GM12878 (cell line): ENCODE data around the gene S100B. TPM values are rescaled to one million over a fixed set of nuclear protein-coding genes. Genes with fewer than 3 reads are reported as not detected.

Source experiments
- ATAC-seq: fragments of 200-7000 bp; cut with Tn5 transposase; 3 replicates; pipeline ENCODE4 v1.9.1; 2020; ENCODE audit warnings: mild to moderate bottlenecking, moderate library complexity
- BruUV-seq: library from RNA; stranded (reverse); fragments of 400-500 nt; replicated peaks from 2 replicates; lab custom pipeline; 2021; lab: Mats Ljungman, UMichigan
- CTCF ChIA-PET: fragments of 300-600 bp; sonication (Branson Sonifier 250); formaldehyde crosslinking; extraction: SDS; loops from one replicate; lab custom pipeline; 2021; ENCODE audit warnings: inconsistent platforms; lab: Yijun Ruan, JAX
- POLR2A ChIA-PET: fragments of 350-600 bp; formaldehyde crosslinking; extraction: SDS; loops from one replicate; lab custom pipeline; 2021; ENCODE audit warnings: inconsistent platforms; lab: Charles Lee
- RAD21 ChIA-PET: fragments of 300-600 bp; sonication (Branson Sonifier 250); formaldehyde crosslinking; loops from one replicate; lab custom pipeline; 2023; ENCODE audit warnings: antibody characterized with exemption; ENCODE audit not compliant: unreplicated experiment; lab: Charles Lee
- SMC1A ChIA-PET: fragments of 300-600 bp; sonication (Branson Sonifier 250); formaldehyde crosslinking; loops from one replicate; lab custom pipeline; 2023; ENCODE audit not compliant: unreplicated experiment, uncharacterized antibody; lab: Charles Lee
- DNase-seq: peaks from one replicate; pipeline ENCODE4 v3.0.0-alpha.2; 2011; ENCODE audit warnings: low read depth, low spot score
- FAIRE-seq: peaks from 3 replicates; lab custom pipeline; 2011; peaks lifted over from hg19 to GRCh38; lab: Jason Lieb, UNC
- H2AFZ ChIP-seq: 2 replicates; pipeline ENCODE4 v1.6.0; 2011; ENCODE audit warnings: low read depth, low read length, control low read depth; ENCODE audit not compliant: control insufficient read depth
- H3K27ac ChIP-seq: 2 replicates; pipeline ENCODE4 v1.5.1; 2011; ENCODE audit warnings: control low read depth; ENCODE audit not compliant: control insufficient read depth, insufficient read depth
- H3K27me3 ChIP-seq, 2 experiments: replicated peaks in 1 of 2; 2 replicates each; pipeline versions ENCODE4 v1.6.0 to v1.6.1; 2011; ENCODE audit warnings: low read length in 1 of 2; ENCODE audit not compliant: control insufficient read depth in 2 of 2, insufficient read depth in 2 of 2
- H3K36me3 ChIP-seq, 2 experiments: 2 replicates each; pipeline ENCODE4 v1.5.1; 2011; ENCODE audit warnings: low read length in 1 of 2; ENCODE audit not compliant: control insufficient read depth in 2 of 2, insufficient read depth in 2 of 2
- H3K4me1 ChIP-seq: 2 replicates; pipeline ENCODE4 v1.6.1; 2011; ENCODE audit warnings: mild to moderate bottlenecking, low read length, moderate library complexity, mixed read lengths; ENCODE audit not compliant: control insufficient read depth, insufficient read depth
- H3K4me2 ChIP-seq: 2 replicates; pipeline ENCODE4 v1.6.0; 2011; ENCODE audit warnings: control low read depth; ENCODE audit not compliant: control insufficient read depth, insufficient read depth
- H3K4me3 ChIP-seq: fragments of 200-600 bp; sonication (generic); 2 replicates; pipeline ENCODE4 v1.5.1; 2016
- H3K79me2 ChIP-seq: 2 replicates; pipeline ENCODE4 v1.6.0; 2011; ENCODE audit warnings: low read length; ENCODE audit not compliant: control insufficient read depth, insufficient read depth
- H3K9ac ChIP-seq: 2 replicates; pipeline ENCODE4 v1.8.0; 2011; ENCODE audit warnings: low read length, control low read depth, mixed read lengths; ENCODE audit not compliant: control insufficient read depth, insufficient read depth
- H3K9me3 ChIP-seq: replicated peaks from 3 replicates; pipeline ENCODE4 v1.5.1; 2011; ENCODE audit warnings: mild to moderate bottlenecking, low read length; ENCODE audit not compliant: control insufficient read depth, insufficient read depth
- H4K20me1 ChIP-seq: 2 replicates; pipeline ENCODE4 v1.6.0; 2011; ENCODE audit not compliant: control insufficient read depth, insufficient read depth
- ATF7 ChIP-seq: fragments of 450-650 bp; IDR thresholded peaks from 2 replicates; pipeline ENCODE4 v1.6.1; 2016; ENCODE audit warnings: low read depth, mild to moderate bottlenecking
- BCL11A ChIP-seq: IDR thresholded peaks from 2 replicates; pipeline ENCODE4 v1.6.1; 2011; ENCODE audit warnings: low read depth, low read length
- BHLHE40 ChIP-seq, 2 experiments: fragments of 450-650 bp in 1 of 2; IDR thresholded peaks; 2 replicates each; pipeline ENCODE4 v1.6.1; 2011 to 2017; ENCODE audit warnings: low read depth in 2 of 2, borderline replicate concordance in 1 of 2, improper control_type of control experiment in 1 of 2, low read length in 1 of 2, mild to moderate bottlenecking in 1 of 2
- EZH2 ChIP-seq: IDR thresholded peaks from 2 replicates; pipeline ENCODE4 v1.6.1; 2012; ENCODE audit warnings: low read depth, mild to moderate bottlenecking, control low read depth, inconsistent platforms, low read length, borderline replicate concordance; ENCODE audit not compliant: control insufficient read depth
- IKZF2 ChIP-seq, 2 experiments: fragments of 450-650 bp; IDR thresholded peaks; 2 replicates each; pipeline ENCODE4 v1.6.1; 2017; ENCODE audit warnings: mild to moderate bottlenecking in 2 of 2, moderate library complexity in 2 of 2
- JUNB ChIP-seq: IDR thresholded peaks from 2 replicates; pipeline ENCODE4 v1.6.1; 2016; ENCODE audit warnings: antibody characterized with exemption, mild to moderate bottlenecking
- KAT2A ChIP-seq: conservative IDR thresholded peaks from 2 replicates; pipeline ENCODE4 v1.6.1; 2011; ENCODE audit warnings: low read depth, low read length; ENCODE audit not compliant: control insufficient read depth
- MEF2A ChIP-seq: IDR thresholded peaks from 2 replicates; pipeline ENCODE4 v1.6.1; 2011; ENCODE audit warnings: low read depth, mild to moderate bottlenecking, low read length, moderate library complexity; ENCODE audit not compliant: insufficient read depth
- MXI1 ChIP-seq: fragments of 150-350 bp; IDR thresholded peaks from 2 replicates; pipeline ENCODE4 v1.6.1; 2011; ENCODE audit warnings: low read depth, mild to moderate bottlenecking, inconsistent platforms, low read length, improper control_type of control experiment
- MYC ChIP-seq: IDR thresholded peaks from 2 replicates; pipeline ENCODE4 v1.6.1; 2011; ENCODE audit warnings: mild to moderate bottlenecking, low read length, moderate library complexity, inconsistent platforms; ENCODE audit not compliant: insufficient read depth, insufficient replicate concordance, insufficient read length, severe bottlenecking
- NBN ChIP-seq: fragments of 450-650 bp; IDR thresholded peaks from 2 replicates; pipeline ENCODE4 v1.6.1; 2016
- NR2F1 ChIP-seq: fragments of 450-650 bp; conservative IDR thresholded peaks from 2 replicates; pipeline ENCODE4 v1.6.1; 2017; ENCODE audit warnings: mild to moderate bottlenecking
- PML ChIP-seq: IDR thresholded peaks from 2 replicates; pipeline ENCODE4 v1.6.1; 2012; ENCODE audit warnings: low read length, inconsistent platforms
- RBBP5 ChIP-seq: fragments of 200-600 bp; sonication (generic); conservative IDR thresholded peaks from 2 replicates; pipeline ENCODE4 v1.6.1; 2016
- RELA ChIP-seq: fragments of 450-650 bp; IDR thresholded peaks from 2 replicates; pipeline ENCODE4 v1.8.0; 2014; ENCODE audit warnings: borderline replicate concordance; ENCODE audit not compliant: partially characterized antibody
- SIX5 ChIP-seq: IDR thresholded peaks from 2 replicates; pipeline ENCODE4 v1.6.1; 2011; ENCODE audit warnings: mild to moderate bottlenecking, low read depth, low read length, moderate library complexity; ENCODE audit not compliant: severe bottlenecking
- TCF3 ChIP-seq: IDR thresholded peaks from 2 replicates; pipeline ENCODE4 v1.6.1; 2012; ENCODE audit warnings: low read depth, mild to moderate bottlenecking, low read length, borderline replicate concordance; ENCODE audit not compliant: insufficient read depth
- YBX1 ChIP-seq: fragments of 450-650 bp; IDR thresholded peaks from 2 replicates; pipeline ENCODE4 v1.6.1; 2016; ENCODE audit warnings: antibody characterized with exemption
- ZNF207 ChIP-seq: fragments of 450-650 bp; IDR thresholded peaks from 2 replicates; pipeline ENCODE4 v1.6.1; 2014; ENCODE audit warnings: antibody characterized with exemption, mild to moderate bottlenecking, borderline replicate concordance
- WGBS: methylation state at CpG from one replicate; pipeline ENCODE4 v1.1.6; 2016; ENCODE audit warnings: low lambda C conversion rate; ENCODE audit not compliant: insufficient replicate concordance, insufficient coverage; ENCODE audit errors: missing lambda C conversion rate; 5-methylcytosine and 5-hydroxymethylcytosine counted together
- in situ Hi-C: fragments of 300-500 bp; cut with MboI; formaldehyde crosslinking; loops from 9 replicates; pipeline ENCODE4 v1.14.3; 2018; ENCODE audit warnings: mixed read lengths
- intact Hi-C: fragments of 100-400 bp; cut with micrococcal nuclease; formaldehyde crosslinking; loops from one replicate; pipeline ENCODE4 v1.14.2; 2022; ENCODE audit not compliant: unreplicated experiment
- polyA plus RNA-seq, 11 experiments: library from polyadenylated mRNA; depleted of rRNA in 4 of 11; unstranded in 6 of 11; stranded (reverse) in 5 of 11; fragments of >200 nt; fragmentation: Nextera tagmentation in 4 of 11; fragmentation: Illumina TruSeq in 1 of 11; extraction: Ambion mirVana in 4 of 11; extraction: Trizol in 1 of 11; gene quantifications; 1 replicate in 1 of 11; 2 replicates in 10 of 11; pipeline versions ENCODE4 v1.2.1 to v1.2.3, GENCODE V29; 2011 to 2016; ENCODE audit warnings: inconsistent platforms in 2 of 11, missing spikeins in 2 of 11, low read depth in 1 of 11
- total RNA-seq, 4 experiments: library from RNA; depleted of rRNA in 3 of 4; stranded (reverse); fragments of >200 nt in 3 of 4; fragmentation: Illumina TruSeq in 1 of 4; extraction: Trizol in 1 of 4; gene quantifications; 2 replicates each; pipeline versions ENCODE4 v1.2.1 to v1.2.3, GENCODE V29; 2013 to 2021
- TF ChIP-seq, protein P1 (sequence below): fragments of 450-650 bp; IDR thresholded peaks from 2 replicates; pipeline ENCODE4 v1.6.1; 2016; ENCODE audit warnings: mild to moderate bottlenecking
- TF ChIP-seq, protein P2 (sequence below): fragments of 450-650 bp; IDR thresholded peaks from 2 replicates; pipeline ENCODE4 v1.6.1; 2014; ENCODE audit warnings: mild to moderate bottlenecking
- TF ChIP-seq, protein P3 (sequence below): IDR thresholded peaks from 2 replicates; pipeline ENCODE4 v1.6.1; 2011; ENCODE audit warnings: low read depth, low read length, improper control_type of control experiment, borderline replicate concordance

The S100B gene
- total and polyA plus RNA-seq, 10 of the 15 experiments (the other 5 are each of a cell fraction or from before 2014, with no cell fraction given): 0.11 to 0.22 TPM; not detected in 8

DNA sequence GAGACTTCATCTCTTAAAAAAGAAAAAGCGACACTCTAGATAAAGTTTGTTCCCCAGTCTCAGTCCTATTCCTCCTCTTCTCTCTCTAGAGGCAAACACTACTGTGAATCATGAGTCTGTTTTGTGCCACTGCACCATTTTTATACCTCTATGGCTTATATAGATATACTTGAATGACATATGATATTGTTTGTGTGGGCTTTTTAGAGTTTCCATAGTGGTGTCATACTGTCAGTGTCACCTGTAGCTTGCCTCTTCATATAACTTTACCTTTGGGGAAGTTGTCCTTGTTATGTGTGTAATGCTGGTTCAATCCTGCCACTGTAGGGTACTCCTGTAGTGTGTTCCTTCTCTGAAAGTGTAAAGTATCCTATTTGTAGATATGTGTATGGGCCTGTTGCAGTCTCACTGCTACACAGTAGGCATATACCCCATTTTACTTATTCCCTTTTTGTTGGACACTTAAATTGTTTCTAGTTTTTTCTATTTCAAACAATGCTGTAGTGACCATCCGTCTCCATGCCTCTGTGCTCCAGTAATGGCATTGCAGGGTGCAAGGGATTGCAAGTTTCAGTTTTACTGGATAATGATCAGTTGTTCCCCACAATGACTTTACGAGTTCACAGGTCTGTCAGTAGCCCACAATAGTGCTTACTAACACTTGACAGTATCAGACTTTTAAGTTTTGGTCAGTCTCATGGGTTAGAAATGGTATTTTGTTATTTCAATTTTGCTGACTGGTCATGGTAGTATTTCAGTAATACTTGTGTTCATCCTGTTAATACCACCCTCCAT is 33.3 kb upstream of the S100B start:
- ChIA-PET SMC1A (interaction anchor here (1.2 to 4.1 kb wide), 4 partner anchors 30 to 138 kb away, joined by 4 to 17 read pairs (median 8); no protein-coding TSS in a partner anchor), POLR2A (no interaction called here), RAD21 (no interaction called here), CTCF (interaction anchor here (0.7 to 1.7 kb wide), 4 partner anchors 138 to 495 kb away, joined by 4 to 5 read pairs (median 4); partner anchors contain the start of genes C21orf58 and PCNT)
- H3K79me2 ChIP-seq: peaks cover 12% of the 10 kb centered on the region
- no peaks in the 10 kb centered on the region for H3K27me3 ChIP-seq
- H4K20me1 ChIP-seq: no peaks in the 10 kb centered on the region
- 51% methylated on average over 3 of the region's 3 CpGs for WGBS
- FAIRE-seq (no peak), DNase-seq (peak; percentile 35), ATAC-seq (peak; percentile 47)
- intact Hi-C loops: no loop called here
- BruUV-seq: no TSS peak
- H3K27ac ChIP-seq: no peak overlapping the region
- H3K36me3 ChIP-seq: peaks cover 0 to 7% of the 10 kb centered on the region in 2 experiments; a peak in 2 of 4 replicates
- no peaks in the 10 kb centered on the region for H3K9me3 ChIP-seq
- in situ Hi-C loops: no loop called here
- no peaks in the 10 kb centered on the region for H3K4me1 ChIP-seq
- H3K4me3 ChIP-seq: peak overlapping the region; percentile 22; the same call in 1 of the 2 replicates
- no peak overlapping the region for H2AFZ ChIP-seq
- peak overlapping the region; percentile 49 for H3K4me2 ChIP-seq
- no peak overlapping the region for H3K9ac ChIP-seq
- no peak for TF ChIP-seq ZNF207
- TF ChIP-seq JUNB: peak; percentile 8; the same call in 1 of the 2 replicates
- no peak for TF ChIP-seq KAT2A
- TF ChIP-seq MYC: no peak
- no peak for TF ChIP-seq ATF7
- TF ChIP-seq BCL11A: peak; percentile 46; the same call in 1 of the 2 replicates
- TF ChIP-seq RBBP5: no peak
- TF ChIP-seq YBX1: no peak
- no peak for TF ChIP-seq MXI1
- TF ChIP-seq SIX5: no peak
- TF ChIP-seq TCF3: no peak
- no peak for TF ChIP-seq RELA
- no peak for TF ChIP-seq PML
- TF ChIP-seq EZH2: no peak
- TF ChIP-seq, protein P1, sequence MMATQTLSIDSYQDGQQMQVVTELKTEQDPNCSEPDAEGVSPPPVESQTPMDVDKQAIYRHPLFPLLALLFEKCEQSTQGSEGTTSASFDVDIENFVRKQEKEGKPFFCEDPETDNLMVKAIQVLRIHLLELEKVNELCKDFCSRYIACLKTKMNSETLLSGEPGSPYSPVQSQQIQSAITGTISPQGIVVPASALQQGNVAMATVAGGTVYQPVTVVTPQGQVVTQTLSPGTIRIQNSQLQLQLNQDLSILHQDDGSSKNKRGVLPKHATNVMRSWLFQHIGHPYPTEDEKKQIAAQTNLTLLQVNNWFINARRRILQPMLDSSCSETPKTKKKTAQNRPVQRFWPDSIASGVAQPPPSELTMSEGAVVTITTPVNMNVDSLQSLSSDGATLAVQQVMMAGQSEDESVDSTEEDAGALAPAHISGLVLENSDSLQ: no peak
- 0 out of 4 replicates have a peak, but pooled peaks of 1 of the 2 experiments have one; percentile 4 for TF ChIP-seq BHLHE40 (IDR thresholded peaks at IDR 0.05; ENCODE audit: borderline replicate concordance in 1 of 2, low read depth in 2 of 2, low read length in 1 of 2)
- TF ChIP-seq MEF2A: no peak
- peak; percentile 73 to 79; a peak in 3 of 4 replicates for TF ChIP-seq IKZF2 (IDR thresholded peaks at IDR 0.05)
- TF ChIP-seq NR2F1: 0 out of 2 replicates have a peak, but pooled peaks have one; percentile 35
- 0 out of 2 replicates have a peak, but pooled peaks have one; percentile 44 for TF ChIP-seq NBN
- TF ChIP-seq, protein P2, sequence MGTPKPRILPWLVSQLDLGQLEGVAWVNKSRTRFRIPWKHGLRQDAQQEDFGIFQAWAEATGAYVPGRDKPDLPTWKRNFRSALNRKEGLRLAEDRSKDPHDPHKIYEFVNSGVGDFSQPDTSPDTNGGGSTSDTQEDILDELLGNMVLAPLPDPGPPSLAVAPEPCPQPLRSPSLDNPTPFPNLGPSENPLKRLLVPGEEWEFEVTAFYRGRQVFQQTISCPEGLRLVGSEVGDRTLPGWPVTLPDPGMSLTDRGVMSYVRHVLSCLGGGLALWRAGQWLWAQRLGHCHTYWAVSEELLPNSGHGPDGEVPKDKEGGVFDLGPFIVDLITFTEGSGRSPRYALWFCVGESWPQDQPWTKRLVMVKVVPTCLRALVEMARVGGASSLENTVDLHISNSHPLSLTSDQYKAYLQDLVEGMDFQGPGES: no peak
- TF ChIP-seq, protein P3, sequence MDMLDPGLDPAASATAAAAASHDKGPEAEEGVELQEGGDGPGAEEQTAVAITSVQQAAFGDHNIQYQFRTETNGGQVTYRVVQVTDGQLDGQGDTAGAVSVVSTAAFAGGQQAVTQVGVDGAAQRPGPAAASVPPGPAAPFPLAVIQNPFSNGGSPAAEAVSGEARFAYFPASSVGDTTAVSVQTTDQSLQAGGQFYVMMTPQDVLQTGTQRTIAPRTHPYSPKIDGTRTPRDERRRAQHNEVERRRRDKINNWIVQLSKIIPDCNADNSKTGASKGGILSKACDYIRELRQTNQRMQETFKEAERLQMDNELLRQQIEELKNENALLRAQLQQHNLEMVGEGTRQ: no peak
